OCI-LY7 (cell line): Measurements from ENCODE around the gene FCRLB. TPM values are rescaled to one million over a fixed set of nuclear protein-coding genes. Genes with fewer than 3 reads are reported as not detected.

Experiments used
- BruUV-seq: library from RNA; stranded (reverse); fragments of 400-500 nt; replicated peaks from 2 replicates; lab custom pipeline; 2021; lab: Mats Ljungman, UMichigan
- CTCF ChIA-PET: fragments of 300-600 bp; sonication (Branson Sonifier 250); formaldehyde crosslinking; loops from one replicate; lab custom pipeline; 2022; ENCODE audit warnings: antibody characterized with exemption; ENCODE audit not compliant: unreplicated experiment; lab: Charles Lee
- POLR2A ChIA-PET: fragments of 300-600 bp; sonication (Branson Sonifier 250); formaldehyde crosslinking; loops from one replicate; lab custom pipeline; 2022; ENCODE audit warnings: antibody characterized with exemption; lab: Charles Lee
- DNase-seq: peaks from one replicate; pipeline ENCODE4 v3.0.0-alpha.2; 2015; ENCODE audit warnings: low spot score
- H2AFZ ChIP-seq: fragments of 200-600 bp; sonication (generic), shearing (Covaris generic); 2 replicates; pipeline ENCODE4 v1.6.1; 2014; ENCODE audit warnings: mild to moderate bottlenecking, antibody characterized with exemption, low read length, moderate library complexity
- H3K27ac ChIP-seq: fragments of 200-600 bp; sonication (generic); 2 replicates; pipeline ENCODE4 v1.5.1; 2014; ENCODE audit warnings: mixed run types, low read depth, mild to moderate bottlenecking, moderate library complexity, low read length, inconsistent platforms; ENCODE audit not compliant: poor library complexity, severe bottlenecking
- H3K36me3 ChIP-seq: fragments of 200-600 bp; sonication (generic); 2 replicates; pipeline ENCODE4 v1.6.1; 2014; ENCODE audit warnings: mild to moderate bottlenecking, antibody characterized with exemption, low read length, moderate library complexity, mixed read lengths; ENCODE audit not compliant: insufficient read depth
- H3K4me1 ChIP-seq: fragments of 200-600 bp; sonication (generic); 2 replicates; pipeline ENCODE4 v1.5.1; 2014; ENCODE audit warnings: mild to moderate bottlenecking, low read length; ENCODE audit not compliant: insufficient read depth, poor library complexity, severe bottlenecking
- H3K4me2 ChIP-seq: fragments of 200-600 bp; sonication (generic); 2 replicates; pipeline ENCODE4 v1.6.1; 2014; ENCODE audit warnings: mild to moderate bottlenecking, low read length
- H3K4me3 ChIP-seq: fragments of 200-600 bp; sonication (generic); 2 replicates; pipeline ENCODE4 v1.5.1; 2014; ENCODE audit warnings: mild to moderate bottlenecking, low read depth, low read length; ENCODE audit not compliant: poor library complexity, severe bottlenecking
- H3K79me2 ChIP-seq: fragments of 200-600 bp; sonication (generic); 2 replicates; pipeline ENCODE4 v1.6.1; 2016; ENCODE audit warnings: low read depth, mild to moderate bottlenecking, low read length, moderate library complexity, mixed read lengths; ENCODE audit not compliant: insufficient read depth
- H3K9me2 ChIP-seq: fragments of 200-600 bp; sonication (generic); 2 replicates; pipeline ENCODE4 v1.6.1; 2016; ENCODE audit warnings: mild to moderate bottlenecking, low read length, mixed read lengths; ENCODE audit not compliant: insufficient read depth
- H3K9me3 ChIP-seq: fragments of 200-600 bp; sonication (generic); 2 replicates; pipeline ENCODE4 v1.6.1; 2014; ENCODE audit warnings: mild to moderate bottlenecking, mixed run types, low read length, mixed read lengths
- H4K20me1 ChIP-seq: fragments of 200-600 bp; sonication (generic); 2 replicates; pipeline ENCODE4 v1.6.1; 2014; ENCODE audit warnings: mild to moderate bottlenecking, antibody characterized with exemption, low read length, moderate library complexity, mixed read lengths; ENCODE audit not compliant: insufficient read depth
- EZH2phosphoT487 ChIP-seq: fragments of 200-600 bp; sonication (generic); IDR thresholded peaks from 2 replicates; pipeline ENCODE4 v1.6.1; 2018; ENCODE audit warnings: low read depth, borderline replicate concordance, mild to moderate bottlenecking, mixed run types, antibody characterized with exemption, low read length, moderate library complexity, mixed read lengths
- intact Hi-C: fragments of 100-400 bp; cut with micrococcal nuclease; formaldehyde crosslinking; loops from one replicate; pipeline ENCODE4 v1.10.0; 2022; ENCODE audit not compliant: unreplicated experiment
- total RNA-seq, 2 experiments: library from RNA; depleted of rRNA in 1 of 2; stranded (reverse); fragments of >200 nt in 1 of 2; shearing (Covaris generic) in 1 of 2; gene quantifications; 2 replicates each; pipeline ENCODE4 v1.2.3, GENCODE V29; 2014 to 2022
- TF ChIP-seq, protein P1 (sequence below): fragments of 200-600 bp; sonication (generic); conservative IDR thresholded peaks from 2 replicates; pipeline ENCODE4 v1.5.1; 2014; ENCODE audit warnings: mild to moderate bottlenecking, antibody characterized with exemption, low read length, moderate library complexity, mixed read lengths

Gene FCRLB
- total RNA-seq, 2 experiments from 2014 or later, result 2.6 to 3.8 TPM

DNA sequence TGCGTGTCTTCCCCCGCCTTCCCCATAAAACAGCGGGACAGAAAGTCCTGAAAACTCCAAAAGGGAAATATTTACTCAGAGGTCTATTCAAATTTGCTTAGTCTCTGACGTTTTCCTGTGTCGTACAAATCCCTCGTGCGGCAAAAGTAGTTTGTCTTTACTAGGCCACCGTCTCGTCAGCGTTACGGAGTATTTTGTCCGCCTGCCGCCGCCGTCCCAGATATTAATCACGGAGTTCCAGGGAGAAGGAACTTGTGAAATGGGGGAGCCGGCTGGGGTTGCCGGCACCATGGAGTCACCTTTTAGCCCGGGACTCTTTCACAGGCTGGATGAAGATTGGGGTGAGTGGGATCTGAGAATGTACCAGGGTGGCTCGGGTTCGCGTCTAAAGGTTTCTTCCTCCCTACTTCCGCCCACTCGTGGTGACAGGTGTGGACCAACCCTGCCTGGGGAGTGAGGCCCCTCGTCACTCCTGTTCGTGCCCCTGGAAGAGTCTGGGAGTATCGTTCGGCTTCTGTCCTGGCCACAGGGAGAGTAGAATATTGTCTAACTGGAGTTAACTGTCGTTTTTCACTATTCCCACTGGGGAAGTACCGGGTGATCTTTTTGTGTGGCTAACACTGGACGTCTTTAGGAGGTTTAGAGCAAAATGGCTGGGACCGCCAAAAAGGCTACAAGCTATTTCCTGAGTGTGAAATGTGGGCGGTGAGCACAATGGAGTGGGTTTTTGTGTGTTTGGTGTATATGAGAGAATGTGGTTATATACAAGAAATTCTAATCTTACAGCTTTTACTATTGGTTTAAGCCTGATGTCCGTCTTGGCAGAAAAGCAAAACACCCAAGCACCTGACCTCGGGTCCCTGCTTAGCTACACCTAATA, 45.0 kb downstream of the FCRLB start, which contains the start of gene ATF6:
ATF6 (plus strand) TSS at position 219 of the 880 bp plus-strand sequence; CDS start at position 260, 41 bp downstream.
- ChIA-PET POLR2A (interaction anchor here (0.6 to 0.9 kb wide), 2 partner anchors 17 to 40 kb away, joined by 3 to 4 read pairs; partner anchors contain the start of gene DUSP12), CTCF (no interaction called here)
- Histone ChIP-seq H3K4me3 (peak within 1 kb of the TSS; percentile 92), H3K4me2 (peak within 1 kb of the TSS; percentile 80), H4K20me1 (no peaks in the 10 kb centered on the region), H3K4me1 (peaks cover 19% of the 10 kb centered on the region), H3K36me3 (no peaks in the 10 kb centered on the region), H3K9me2 (no peaks in the 10 kb centered on the region), H3K79me2 (peaks cover 52% of the 10 kb centered on the region; the same call in 1 of the 2 replicates), H3K27ac (peak within 1 kb of the TSS; percentile 39), H2AFZ (peak within 1 kb of the TSS; percentile 96), H3K9me3 (no peaks in the 10 kb centered on the region)
- intact Hi-C loops, result loop anchor here (1.0 kb wide), 1 partner anchor 16 kb away; no protein-coding TSS in a partner anchor
- no peak for TF ChIP-seq EZH2phosphoT487
- TF ChIP-seq, protein P1, sequence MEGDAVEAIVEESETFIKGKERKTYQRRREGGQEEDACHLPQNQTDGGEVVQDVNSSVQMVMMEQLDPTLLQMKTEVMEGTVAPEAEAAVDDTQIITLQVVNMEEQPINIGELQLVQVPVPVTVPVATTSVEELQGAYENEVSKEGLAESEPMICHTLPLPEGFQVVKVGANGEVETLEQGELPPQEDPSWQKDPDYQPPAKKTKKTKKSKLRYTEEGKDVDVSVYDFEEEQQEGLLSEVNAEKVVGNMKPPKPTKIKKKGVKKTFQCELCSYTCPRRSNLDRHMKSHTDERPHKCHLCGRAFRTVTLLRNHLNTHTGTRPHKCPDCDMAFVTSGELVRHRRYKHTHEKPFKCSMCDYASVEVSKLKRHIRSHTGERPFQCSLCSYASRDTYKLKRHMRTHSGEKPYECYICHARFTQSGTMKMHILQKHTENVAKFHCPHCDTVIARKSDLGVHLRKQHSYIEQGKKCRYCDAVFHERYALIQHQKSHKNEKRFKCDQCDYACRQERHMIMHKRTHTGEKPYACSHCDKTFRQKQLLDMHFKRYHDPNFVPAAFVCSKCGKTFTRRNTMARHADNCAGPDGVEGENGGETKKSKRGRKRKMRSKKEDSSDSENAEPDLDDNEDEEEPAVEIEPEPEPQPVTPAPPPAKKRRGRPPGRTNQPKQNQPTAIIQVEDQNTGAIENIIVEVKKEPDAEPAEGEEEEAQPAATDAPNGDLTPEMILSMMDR, result 0 out of 2 replicates have a peak, but pooled peaks have one; percentile 4
- BruUV-seq, result TSS peak; percentile 81
- peak; percentile 85 for DNase-seq

- Histone ChIP-seq H2AFZ (no peak overlapping the region), H3K9me2 (no peaks in the 10 kb centered on the region), H3K27ac (no peak overlapping the region), H3K9me3 (no peaks in the 10 kb centered on the region), H3K4me1 (peaks cover 30% of the 10 kb centered on the region), H3K4me3 (no peak overlapping the region), H3K4me2 (no peak overlapping the region), H4K20me1 (peaks cover 5% of the 10 kb centered on the region; the same call in 1 of the 2 replicates), H3K36me3 (no peaks in the 10 kb centered on the region), H3K79me2 (peaks cover 66% of the 10 kb centered on the region; the same call in 1 of the 2 replicates)
- TF ChIP-seq EZH2phosphoT487, result no peak
- TF ChIP-seq, protein P1, result no peak
- intact Hi-C loops, result no loop called here
- CTCF ChIA-PET, result no interaction called here
- no peak for DNase-seq
- BruUV-seq, result no TSS peak
- POLR2A ChIA-PET, result interaction anchor here (1.1 to 1.2 kb wide), 2 partner anchors 12 to 18 kb away, joined by 3 read pairs; no protein-coding TSS in a partner anchor
Observed at GRCh38 chr1:161768461-161768860, 47.1 kb downstream of the FCRLB start.
